SKM-1 (cell line): ENCODE measurements around the gene USP36.

Experiments
- DNase-seq: peaks from one replicate; lab custom pipeline; 2025; ENCODE audit not compliant: unreplicated experiment; lab: John Stamatoyannopoulos, UW

USP36 gene

DNA sequence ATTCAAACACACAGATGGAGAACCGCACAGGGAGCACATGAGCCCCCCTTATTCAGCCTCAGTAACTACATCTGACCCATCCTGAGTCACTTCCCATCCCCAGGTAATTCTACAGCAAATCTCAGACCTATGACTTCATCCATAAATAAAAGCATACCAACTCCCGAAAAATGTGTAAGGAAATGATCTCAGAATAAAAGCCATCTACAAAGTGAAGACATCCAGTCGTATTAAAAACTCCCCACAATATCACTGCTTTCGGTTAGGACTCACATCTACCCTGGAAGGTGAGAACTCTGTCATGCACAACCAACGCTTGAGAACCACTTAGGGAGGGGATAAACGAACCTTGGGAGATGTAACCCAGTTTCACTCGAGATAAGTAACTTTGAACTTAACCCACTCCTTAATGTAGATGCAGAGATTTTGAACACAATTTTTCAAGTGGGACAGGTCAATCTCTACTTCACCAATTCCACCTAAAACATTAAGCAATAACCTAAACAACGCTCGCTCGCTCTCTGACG lies 1.3 kb downstream of the USP36 start:
- DNase-seq, result no peak

DNA sequence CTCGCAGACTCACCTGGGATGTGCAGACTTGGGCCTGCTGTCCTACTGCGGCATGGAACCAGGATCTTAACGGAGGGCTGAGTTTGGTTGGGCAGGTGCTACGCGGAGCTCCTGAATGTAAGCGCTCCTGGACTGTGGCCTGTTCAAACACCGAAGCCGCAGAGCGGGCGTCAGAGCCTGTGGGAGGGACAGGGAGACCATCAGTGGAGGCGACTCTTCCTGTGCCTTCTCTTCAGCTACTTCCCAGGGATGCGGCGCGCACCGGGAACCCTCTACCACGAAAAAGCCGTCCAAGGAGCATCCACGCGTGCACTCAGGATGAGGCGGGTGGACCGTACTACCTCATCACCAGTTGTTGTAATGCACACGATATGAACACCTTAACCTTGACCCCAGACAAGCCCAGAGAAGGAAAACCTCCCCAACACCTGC lies 2.0 kb downstream of the USP36 start:
- no peak for DNase-seq

GRCh38 chr17:78836420-78837021 lies 4.1 kb downstream of the USP36 start:
- no peak for DNase-seq

DNA sequence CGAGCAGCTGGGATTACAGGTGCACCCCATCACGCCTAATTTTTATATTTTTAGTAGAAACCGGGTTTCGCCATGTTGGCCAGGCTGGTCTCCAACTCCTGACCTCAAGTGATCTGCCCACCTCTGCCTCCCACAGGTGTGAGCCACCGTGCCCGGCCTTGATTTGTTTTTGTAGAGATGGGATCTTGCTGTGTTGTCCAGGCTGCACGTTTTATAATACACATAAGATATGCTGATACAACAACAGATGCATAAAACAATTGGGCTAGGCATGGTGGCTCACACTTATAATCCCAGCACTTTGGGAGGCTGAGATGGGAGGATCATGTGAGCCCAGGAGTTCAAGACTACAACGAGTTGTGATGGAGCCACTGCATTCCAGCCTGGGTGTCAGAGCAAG lies 6.0 kb downstream of the USP36 start:
- no peak for DNase-seq

DNA sequence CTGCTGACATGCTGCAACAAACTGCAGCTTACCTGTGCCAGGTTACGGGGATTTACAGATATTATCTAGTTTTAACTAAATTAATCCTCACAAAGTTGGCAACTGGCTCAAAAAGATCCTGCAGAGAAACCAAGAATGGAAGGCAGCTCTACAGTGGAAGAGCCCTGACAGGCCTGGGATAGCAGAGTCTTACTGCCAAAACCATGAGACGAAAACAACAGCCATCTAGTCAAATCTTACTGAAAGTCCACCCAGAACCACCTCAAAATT lies 8.1 kb downstream of the USP36 start:
- no peak for DNase-seq

DNA sequence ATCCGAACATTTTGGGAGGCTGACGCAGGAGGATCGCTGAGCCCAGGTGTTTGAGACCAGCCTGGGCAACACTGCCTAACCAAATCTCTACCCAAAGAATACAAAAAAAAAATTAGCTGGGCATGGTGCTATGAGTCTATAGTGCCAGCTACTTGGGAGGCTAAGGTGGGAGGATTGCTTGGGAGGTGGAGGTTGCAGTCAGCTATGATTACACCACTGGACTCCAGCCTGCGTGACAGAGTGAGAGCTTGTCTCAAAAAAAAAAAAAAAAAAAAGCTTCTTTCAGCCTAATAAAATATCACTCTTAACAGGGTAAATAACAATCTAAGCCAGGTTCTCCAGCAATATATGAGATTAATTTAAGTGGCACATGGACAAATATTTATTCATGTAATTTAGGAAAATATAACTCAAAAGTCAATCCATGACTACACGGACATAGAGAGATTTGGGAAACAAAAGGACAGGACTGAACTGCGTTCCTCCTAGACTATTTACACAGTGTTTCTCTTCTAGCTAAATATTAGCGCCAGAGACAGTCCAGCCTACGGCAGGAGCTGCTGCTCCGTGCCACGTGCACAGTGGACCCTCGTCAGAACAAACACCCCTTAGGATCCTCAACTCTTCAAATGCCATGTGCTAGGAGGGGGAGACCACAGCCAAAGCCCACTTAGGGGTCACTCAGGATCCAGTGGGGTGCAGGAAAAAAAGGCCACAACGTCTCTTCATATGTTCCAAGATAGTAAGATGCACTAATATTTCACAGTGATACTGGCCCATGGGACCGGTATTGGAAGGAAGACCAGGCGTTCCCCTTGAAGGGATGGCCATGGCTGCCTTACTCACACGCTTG lies 8.7 kb downstream of the USP36 start:
- DNase-seq, result no peak

- no peak for DNase-seq
Measured at GRCh38 chr17:78829477-78829876, 11.1 kb downstream of the USP36 start.

GRCh38 chr17:78828470-78829185 lies 12.0 kb downstream of the USP36 start:
- no peak for DNase-seq

DNA sequence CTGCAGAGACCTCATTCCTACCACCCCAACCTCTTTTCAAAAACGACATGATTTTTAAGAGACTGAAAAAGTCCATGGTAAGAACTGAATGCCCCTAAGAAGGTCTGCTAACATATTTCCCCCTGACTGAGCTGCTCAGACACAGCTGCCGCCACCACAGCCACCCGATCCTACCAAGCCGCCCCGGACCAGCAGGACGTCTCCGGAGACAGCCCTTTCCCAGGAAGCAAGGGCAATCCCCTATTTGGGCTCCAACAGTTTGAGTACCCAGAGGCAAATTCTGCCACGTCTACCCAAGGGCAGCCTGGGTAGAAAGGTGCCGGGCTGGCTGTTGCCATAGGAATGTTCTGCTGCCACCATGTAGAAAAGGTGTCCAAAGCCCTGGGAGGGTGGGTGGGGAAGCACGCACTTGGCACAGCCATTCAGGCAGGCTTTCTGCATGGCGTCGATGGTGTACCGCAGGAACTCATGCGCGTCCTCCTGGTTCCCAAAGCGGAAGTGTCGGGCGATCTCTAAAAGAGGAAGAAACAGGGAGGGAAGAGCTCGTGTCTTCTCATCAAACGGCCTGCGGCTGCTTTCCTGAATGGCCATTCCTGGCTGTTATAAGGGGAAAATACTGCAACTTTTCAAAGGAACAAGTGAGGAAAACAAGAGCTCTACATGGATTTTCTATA lies 13.6 kb downstream of the USP36 start:
- DNase-seq, result no peak

- DNase-seq, result no peak
Measured at GRCh38 chr17:78826421-78826820, 14.2 kb downstream of the USP36 start.

- no peak for DNase-seq
Measured at GRCh38 chr17:78825696-78826095, 14.9 kb downstream of the USP36 start.

GRCh38 chr17:78824240-78824639 lies 16.4 kb downstream of the USP36 start:
- DNase-seq, result no peak

- DNase-seq, result no peak
Measured at GRCh38 chr17:78823282-78824046, 17.1 kb downstream of the USP36 start.

DNA sequence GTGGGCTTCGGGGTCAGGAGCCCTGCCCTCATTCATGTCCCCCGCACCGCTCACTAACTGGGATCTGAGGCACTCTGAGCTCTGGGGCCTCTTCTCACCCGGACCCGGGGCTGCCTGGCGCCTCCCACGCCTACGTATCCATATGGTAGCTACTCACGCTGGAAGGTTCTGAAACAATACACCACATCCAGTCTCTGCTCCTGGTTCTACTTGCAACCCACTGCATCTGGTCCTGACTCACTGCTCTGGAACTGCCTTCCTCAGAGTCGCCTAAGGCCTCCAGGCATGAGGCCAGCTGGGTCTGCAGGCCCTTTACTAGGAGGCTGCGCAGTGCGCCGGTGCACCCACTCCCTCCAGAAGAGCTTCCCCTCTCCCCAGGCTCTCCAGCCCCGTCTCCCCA lies 18.1 kb downstream of the USP36 start:
- no peak for DNase-seq

DNA sequence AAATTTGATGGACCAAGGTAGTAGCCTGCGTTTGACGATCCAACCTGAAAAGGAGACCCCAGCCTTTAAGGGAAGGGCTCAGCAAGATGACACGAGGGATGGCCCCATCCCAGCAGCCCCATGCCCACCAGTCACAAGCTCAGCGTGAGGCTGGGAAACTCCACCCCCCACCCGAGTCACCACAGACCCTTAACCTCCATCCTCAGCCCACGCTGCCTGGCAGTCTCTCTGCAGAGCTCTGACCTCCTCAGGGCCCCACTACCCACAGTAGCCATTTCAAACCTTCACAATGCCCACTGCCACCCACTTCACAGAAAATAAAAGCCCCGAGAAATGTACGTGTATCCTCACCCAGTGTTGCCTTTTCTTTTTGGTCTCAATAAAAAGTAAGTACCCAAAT lies 18.7 kb downstream of the USP36 start:
- no peak for DNase-seq

- no peak for DNase-seq
Measured at GRCh38 chr17:78820841-78821240, 19.8 kb downstream of the USP36 start.

DNA sequence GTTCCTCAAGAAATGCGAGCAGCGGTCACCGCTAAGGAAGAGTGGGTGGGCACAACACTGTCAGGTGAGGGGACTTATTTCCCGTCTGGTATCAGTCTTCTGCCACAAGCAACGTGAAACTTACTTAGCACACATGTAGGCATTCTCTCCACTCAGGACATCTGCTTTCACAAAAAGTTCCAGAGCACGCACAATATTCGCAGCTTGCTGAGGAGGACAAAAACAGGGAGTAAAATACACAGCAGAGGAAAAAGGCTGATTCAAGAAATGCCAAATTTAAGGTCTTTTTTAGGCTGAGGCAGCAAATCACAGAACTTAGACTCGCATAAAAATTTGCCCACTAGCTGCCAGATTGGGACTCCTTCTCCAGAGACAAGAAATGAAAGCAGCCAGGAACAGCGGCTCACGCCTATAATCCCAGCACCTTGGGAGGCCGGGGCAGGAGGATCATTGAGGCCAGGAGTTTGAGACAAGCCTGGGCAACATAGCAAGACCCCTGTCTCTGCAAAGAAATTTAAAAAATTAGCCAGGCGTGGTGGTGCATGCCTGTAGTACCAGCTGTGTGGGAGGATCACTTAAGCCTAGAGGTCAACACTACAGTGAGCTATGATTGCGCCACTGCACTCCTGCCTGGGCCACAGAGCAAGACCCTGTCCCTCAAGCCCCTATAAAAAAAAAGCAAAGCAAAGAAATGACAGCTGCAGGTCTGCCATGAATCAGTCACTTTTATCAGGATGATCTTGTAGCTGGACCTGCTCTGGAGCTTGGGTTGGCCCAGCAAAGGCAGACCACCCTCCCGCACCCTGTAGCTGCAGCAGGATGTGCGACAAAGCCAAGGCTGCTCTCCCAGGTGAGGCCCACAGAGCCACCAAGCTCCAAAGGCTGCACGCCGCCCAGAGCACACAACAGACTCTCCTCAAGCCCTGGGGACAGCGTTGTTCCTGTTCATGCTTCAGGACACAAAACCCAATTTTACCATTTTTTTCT lies 20.5 kb downstream of the USP36 start:
- no peak for DNase-seq

DNA sequence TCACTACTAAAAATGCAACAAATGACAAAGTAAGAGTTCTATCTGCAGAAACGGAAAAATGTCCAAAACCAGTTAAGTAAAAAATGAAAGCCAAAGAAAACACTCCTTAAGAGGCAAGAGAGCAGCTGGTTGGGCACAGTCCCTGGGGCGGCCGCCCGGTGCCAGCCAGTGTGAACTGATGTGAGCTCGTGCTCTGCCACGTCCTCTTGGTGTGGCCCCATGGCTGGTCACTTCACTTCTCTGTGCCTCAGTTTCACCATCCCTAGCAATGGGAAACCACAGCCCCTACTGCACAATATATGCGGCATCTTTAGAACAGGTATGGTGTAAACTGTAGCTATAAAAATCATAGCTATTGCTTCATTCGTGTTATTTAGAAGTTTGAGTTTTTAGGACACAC lies 21.2 kb downstream of the USP36 start:
- DNase-seq, result no peak

GRCh38 chr17:78818932-78819331 lies 21.7 kb downstream of the USP36 start:
- DNase-seq, result no peak
